Activated CD8-positive, alpha-beta T cell treated with anti-CD3 and anti-CD28 coated beads for 36 hours (primary cell): ENCODE data around the gene F12. TPM values are rescaled to one million over a fixed set of nuclear protein-coding genes. Genes with fewer than 3 reads are reported as not detected.

Experiments
- ATAC-seq: fragments of 200-7000 bp; cut with Tn5 transposase; one replicate; pipeline ENCODE4 v1.10.0; 2021; ENCODE audit warnings: mild to moderate bottlenecking, moderate library complexity
- CTCF ChIA-PET: fragments of 350-600 bp; sonication (Branson Sonifier 250); formaldehyde crosslinking; loops from one replicate; lab custom pipeline; 2021; ENCODE audit warnings: antibody characterized with exemption; lab: Charles Lee
- POLR2A ChIA-PET: fragments of 350-600 bp; sonication (Branson Sonifier 250); formaldehyde crosslinking; loops from one replicate; lab custom pipeline; 2021; ENCODE audit warnings: antibody characterized with exemption; lab: Charles Lee
- DNase-seq: peaks from one replicate; pipeline ENCODE4 v3.0.0-alpha.2; 2020
- H3K27ac Mint-ChIP-seq: one replicate; pipeline ENCODE4 v1.8.0; 2021; ENCODE audit warnings: mild to moderate bottlenecking, mixed read lengths
- H3K27me3 Mint-ChIP-seq: one replicate; pipeline ENCODE4 v1.8.0; 2021; ENCODE audit warnings: mixed read lengths
- H3K36me3 Mint-ChIP-seq: one replicate; pipeline ENCODE4 v1.8.0; 2021; ENCODE audit warnings: low read depth, mixed read lengths
- H3K4me1 Mint-ChIP-seq: one replicate; pipeline ENCODE4 v1.8.0; 2021; ENCODE audit warnings: low read depth, mixed read lengths
- H3K4me3 Mint-ChIP-seq: one replicate; pipeline ENCODE4 v1.8.0; 2021; ENCODE audit warnings: mild to moderate bottlenecking, moderate library complexity, mixed read lengths
- H3K9me3 Mint-ChIP-seq: one replicate; pipeline ENCODE4 v1.8.0; 2021; ENCODE audit warnings: mixed read lengths
- intact Hi-C: fragments of 100-400 bp; cut with micrococcal nuclease; formaldehyde crosslinking; loops from one replicate; pipeline ENCODE4 v1.10.0; 2022
- total RNA-seq, 2 experiments: library from RNA; stranded (reverse); gene quantifications; one replicate each; pipeline ENCODE4 v1.2.3, GENCODE V29; 2021
- TF ChIP-seq, protein P1 (sequence below): fragments of 200-600 bp; IDR thresholded peaks from one replicate; pipeline ENCODE4 v1.8.0; 2022; ENCODE audit warnings: antibody characterized with exemption, mild to moderate bottlenecking

The F12 gene
- total RNA-seq, 2 experiments from 2014 or later, result 7.9 TPM

DNA sequence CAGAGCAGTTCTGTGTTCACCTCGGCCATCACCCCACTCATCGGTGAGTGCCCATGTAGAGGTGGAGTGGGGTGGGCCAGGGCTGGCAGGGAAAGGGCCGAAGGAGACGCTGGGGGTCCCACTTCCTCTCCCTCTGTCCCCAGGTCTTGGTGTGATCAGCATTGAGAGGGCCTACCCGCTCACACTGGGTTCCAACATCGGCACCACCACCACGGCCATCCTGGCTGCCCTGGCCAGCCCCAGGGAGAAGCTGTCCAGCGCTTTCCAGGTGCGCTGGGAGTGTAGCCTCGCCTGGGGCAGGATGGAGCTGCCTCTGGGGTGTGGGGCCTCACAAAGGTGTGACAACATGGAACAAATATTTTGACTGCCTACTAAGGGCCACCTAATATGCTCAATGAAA is 12.6 kb downstream of the F12 start:
- Mint-ChIP-seq H3K4me3 (no peak overlapping the region), H3K27ac (no peak overlapping the region), H3K9me3 (no peaks in the 10 kb centered on the region), H3K27me3 (peaks cover 8% of the 10 kb centered on the region), H3K36me3 (no peaks in the 10 kb centered on the region), H3K4me1 (no peaks in the 10 kb centered on the region)
- CTCF ChIA-PET, result no interaction called here
- DNase-seq, result no peak
- ATAC-seq, result no peak
- POLR2A ChIA-PET, result no interaction called here
- TF ChIP-seq, protein P1, sequence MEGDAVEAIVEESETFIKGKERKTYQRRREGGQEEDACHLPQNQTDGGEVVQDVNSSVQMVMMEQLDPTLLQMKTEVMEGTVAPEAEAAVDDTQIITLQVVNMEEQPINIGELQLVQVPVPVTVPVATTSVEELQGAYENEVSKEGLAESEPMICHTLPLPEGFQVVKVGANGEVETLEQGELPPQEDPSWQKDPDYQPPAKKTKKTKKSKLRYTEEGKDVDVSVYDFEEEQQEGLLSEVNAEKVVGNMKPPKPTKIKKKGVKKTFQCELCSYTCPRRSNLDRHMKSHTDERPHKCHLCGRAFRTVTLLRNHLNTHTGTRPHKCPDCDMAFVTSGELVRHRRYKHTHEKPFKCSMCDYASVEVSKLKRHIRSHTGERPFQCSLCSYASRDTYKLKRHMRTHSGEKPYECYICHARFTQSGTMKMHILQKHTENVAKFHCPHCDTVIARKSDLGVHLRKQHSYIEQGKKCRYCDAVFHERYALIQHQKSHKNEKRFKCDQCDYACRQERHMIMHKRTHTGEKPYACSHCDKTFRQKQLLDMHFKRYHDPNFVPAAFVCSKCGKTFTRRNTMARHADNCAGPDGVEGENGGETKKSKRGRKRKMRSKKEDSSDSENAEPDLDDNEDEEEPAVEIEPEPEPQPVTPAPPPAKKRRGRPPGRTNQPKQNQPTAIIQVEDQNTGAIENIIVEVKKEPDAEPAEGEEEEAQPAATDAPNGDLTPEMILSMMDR, result no peak
- intact Hi-C loops, result loop anchor here (10.0 kb wide), 1 partner anchor 82 kb away; the partner anchor contains the start of gene MXD3

DNA sequence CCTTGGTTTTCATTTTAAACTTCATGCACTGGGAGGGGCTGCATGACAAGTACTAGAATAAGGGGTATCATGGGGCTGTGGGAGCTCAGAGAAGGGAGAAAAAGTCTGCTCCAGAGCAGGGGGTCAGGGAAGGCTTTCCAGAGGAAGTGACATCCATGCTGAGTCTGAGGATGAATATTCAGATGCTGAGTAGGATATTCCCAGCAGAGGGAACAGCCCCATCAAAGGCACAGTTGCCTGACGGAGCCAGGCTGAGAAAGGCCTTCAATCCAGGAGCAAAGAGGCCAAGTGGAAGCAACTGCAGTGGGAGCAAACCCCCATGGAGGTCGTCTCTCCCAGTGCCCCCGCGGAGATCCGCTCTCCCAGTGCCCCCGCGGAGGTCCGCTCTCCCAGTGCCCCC is 13.3 kb downstream of the F12 start:
- peaks cover 1% of the 10 kb centered on the region for H3K27me3 Mint-ChIP-seq
- H3K4me3 Mint-ChIP-seq, result no peak overlapping the region
- DNase-seq (no peak), ATAC-seq (no peak)
- ChIA-PET POLR2A (no interaction called here), CTCF (interaction anchor here (0.8 kb wide), 1 partner anchor 17 kb away, joined by 3 read pairs; no protein-coding TSS in a partner anchor)
- H3K27ac Mint-ChIP-seq, result no peak overlapping the region
- TF ChIP-seq, protein P1, result no peak
- H3K9me3 Mint-ChIP-seq, result no peaks in the 10 kb centered on the region
- H3K36me3 Mint-ChIP-seq, result no peaks in the 10 kb centered on the region
- intact Hi-C loops, result loop anchor here (10.0 kb wide), 1 partner anchor 81 kb away; the partner anchor contains the start of gene MXD3
- H3K4me1 Mint-ChIP-seq, result peaks cover 5% of the 10 kb centered on the region

DNA sequence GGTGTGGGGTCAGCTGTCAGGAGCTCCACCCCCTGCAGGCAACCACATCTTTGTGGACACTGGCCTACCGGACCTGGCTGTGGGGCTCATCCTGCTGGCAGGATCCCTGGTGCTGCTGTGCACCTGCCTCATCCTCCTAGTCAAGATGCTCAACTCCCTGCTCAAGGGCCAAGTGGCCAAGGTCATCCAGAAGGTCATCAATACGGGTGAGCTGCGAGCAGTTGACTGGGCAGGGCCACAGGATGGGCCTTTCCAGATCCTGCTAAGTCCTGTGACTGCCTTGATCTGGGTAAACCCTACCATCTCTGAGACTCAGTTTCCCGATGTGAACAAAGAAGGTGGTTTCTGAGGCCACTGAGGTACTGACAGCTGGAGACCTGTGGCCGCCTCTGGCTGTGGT is 15.4 kb downstream of the F12 start:
- intact Hi-C loops, result loop anchor here (10.0 kb wide), 1 partner anchor 79 kb away; the partner anchor contains the start of gene MXD3
- DNase-seq, result no peak

DNA sequence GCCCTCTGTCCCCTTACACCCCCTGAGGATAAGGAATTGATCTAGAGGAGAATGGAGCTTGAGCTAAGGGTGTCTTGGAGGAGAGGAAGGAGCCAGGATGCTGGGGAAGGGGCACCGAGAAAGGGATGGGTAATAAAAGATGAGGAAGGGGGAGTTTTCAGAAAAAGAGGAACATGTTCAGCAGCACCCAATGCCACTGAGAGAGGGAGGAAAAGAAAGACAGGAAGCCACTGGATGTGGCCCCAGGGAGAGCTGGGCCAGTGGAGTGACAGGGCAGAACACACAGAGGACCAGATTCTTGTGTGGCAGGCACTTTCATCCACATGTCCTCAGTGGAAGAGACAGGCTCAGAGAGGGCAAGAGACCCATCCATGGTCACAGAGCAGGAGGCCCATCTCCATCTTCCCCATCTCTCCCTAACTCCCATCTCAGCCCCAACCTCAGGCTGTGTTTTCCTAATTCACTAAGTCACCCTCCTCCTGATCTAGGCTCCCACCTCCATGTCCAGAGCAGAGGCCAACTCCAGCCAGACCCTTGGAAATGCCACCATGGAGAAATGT is 16.1 kb downstream of the F12 start:
- ATAC-seq, result no peak
- no peak for DNase-seq
- intact Hi-C loops, result loop anchor here (10.0 kb wide), 1 partner anchor 78 kb away; the partner anchor contains the start of gene MXD3
- ChIA-PET POLR2A (interaction anchor here (1.0 to 1.3 kb wide), 2 partner anchors 62 to 70 kb away, joined by 3 to 9 read pairs; no protein-coding TSS in a partner anchor), CTCF (interaction anchor here (0.8 to 9.7 kb wide), 10 partner anchors 10 to 108 kb away, joined by 3 to 237 read pairs (median 4); partner anchors contain the start of genes PFN3 and PRR7)
- peaks cover 33% of the 10 kb centered on the region for H3K4me1 Mint-ChIP-seq
- H3K27ac Mint-ChIP-seq, result no peak overlapping the region
- H3K27me3 Mint-ChIP-seq, result no peaks in the 10 kb centered on the region
- H3K36me3 Mint-ChIP-seq, result no peaks in the 10 kb centered on the region
- H3K9me3 Mint-ChIP-seq, result no peaks in the 10 kb centered on the region
- H3K4me3 Mint-ChIP-seq, result no peak overlapping the region
- TF ChIP-seq, protein P1, result no peak

More for the DNA sequence above, 15.4 kb downstream of the F12 start:
- H3K9me3 Mint-ChIP-seq, result no peaks in the 10 kb centered on the region
- H3K27ac Mint-ChIP-seq, result no peak overlapping the region
- ChIA-PET CTCF (interaction anchor here (0.8 to 9.7 kb wide), 8 partner anchors 9 to 107 kb away, joined by 3 to 237 read pairs (median 6); partner anchors contain the start of genes PFN3 and PRR7), POLR2A (interaction anchor here (1.3 kb wide), 1 partner anchor 52 kb away, joined by 3 read pairs; the partner anchor contains the start of gene PRR7)
- no peaks in the 10 kb centered on the region for H3K27me3 Mint-ChIP-seq
- TF ChIP-seq, protein P1, result no peak
- H3K4me1 Mint-ChIP-seq, result peaks cover 26% of the 10 kb centered on the region
- H3K36me3 Mint-ChIP-seq, result no peaks in the 10 kb centered on the region
- H3K4me3 Mint-ChIP-seq, result no peak overlapping the region
- ATAC-seq, result no peak

DNA sequence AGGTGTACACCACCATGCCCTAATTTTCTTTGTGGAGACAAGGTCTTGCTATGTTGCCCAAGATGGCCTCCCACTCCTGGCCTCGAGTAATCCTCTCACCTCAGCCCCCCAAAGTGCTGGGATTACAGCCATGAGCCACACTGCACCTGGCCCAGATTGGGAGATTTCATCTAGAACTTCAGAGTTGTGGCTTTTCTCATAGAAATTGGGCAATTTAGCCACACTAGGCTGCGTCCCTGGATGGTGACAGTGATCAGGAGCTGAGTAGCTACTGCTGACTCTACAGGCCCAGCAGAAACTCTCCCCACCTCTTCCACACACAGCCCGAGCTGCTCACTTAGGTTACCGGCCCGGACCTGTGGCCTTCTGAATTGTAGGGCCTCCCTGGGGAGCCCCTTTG is 16.6 kb downstream of the F12 start:
- no peak overlapping the region for H3K4me3 Mint-ChIP-seq
- H3K36me3 Mint-ChIP-seq, result no peaks in the 10 kb centered on the region
- no peak overlapping the region for H3K27ac Mint-ChIP-seq
- no peaks in the 10 kb centered on the region for H3K9me3 Mint-ChIP-seq
- intact Hi-C loops, result loop anchor here (10.0 kb wide), 1 partner anchor 78 kb away; the partner anchor contains the start of gene MXD3
- TF ChIP-seq, protein P1, result no peak
- peaks cover 36% of the 10 kb centered on the region for H3K4me1 Mint-ChIP-seq
- ChIA-PET CTCF (interaction anchor here (0.9 to 9.7 kb wide), 9 partner anchors 10 to 108 kb away, joined by 3 to 237 read pairs (median 5); partner anchors contain the start of genes PFN3 and PRR7), POLR2A (interaction anchor here (1.0 to 2.5 kb wide), 3 partner anchors 54 to 71 kb away, joined by 3 to 17 read pairs (median 9); partner anchors contain the start of gene PRR7)
- no peaks in the 10 kb centered on the region for H3K27me3 Mint-ChIP-seq
- DNase-seq, result no peak
- ATAC-seq, result no peak
